ENCODE results near the gene HADH.
"Not testable (repeated sequence)": the region's sequence is repeated elsewhere in the genome, so short reads cannot be mapped to it uniquely, and the experiment has no call there.

The HADH gene

DNA sequence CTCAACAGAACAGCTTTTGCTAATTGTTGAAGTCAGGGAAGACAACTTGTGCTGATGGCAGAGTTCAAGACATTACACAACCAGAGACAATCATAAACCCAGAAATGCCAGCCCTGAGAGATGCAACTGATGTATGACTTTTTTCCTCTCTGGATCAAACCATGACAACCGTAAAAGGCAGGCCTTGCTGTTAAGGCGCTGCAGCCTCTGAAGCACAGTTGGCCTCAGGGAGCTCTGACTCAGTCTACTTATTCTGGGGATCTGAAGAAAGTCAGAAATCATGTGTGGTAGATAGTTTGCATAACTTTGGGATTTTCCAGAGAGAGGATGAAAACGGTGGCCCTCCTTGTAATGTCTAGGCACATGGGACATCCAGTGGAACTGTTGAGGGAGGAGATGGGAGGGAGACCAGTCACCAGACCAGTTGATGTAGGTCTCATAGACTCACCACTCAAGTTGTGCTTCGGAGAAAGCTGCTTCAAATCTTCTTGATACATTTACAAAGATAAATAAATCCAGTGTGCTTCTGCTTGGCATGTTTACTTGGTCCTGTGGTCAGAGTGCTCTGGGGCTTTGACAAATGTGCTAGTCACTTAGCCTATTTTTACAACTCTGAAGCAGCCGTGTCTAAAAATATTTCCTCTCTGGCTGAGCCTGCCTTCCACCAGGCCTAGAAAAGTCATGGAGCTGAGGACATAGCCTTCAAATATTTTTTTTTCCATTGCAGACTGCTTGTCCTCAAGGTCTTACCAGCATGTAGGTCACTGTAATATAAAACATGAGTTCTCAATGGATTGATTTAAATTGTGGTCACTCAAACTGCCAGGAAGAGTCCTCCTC lies 7.5 kb downstream of the HADH start:
- no peak for DNase-seq

DNA sequence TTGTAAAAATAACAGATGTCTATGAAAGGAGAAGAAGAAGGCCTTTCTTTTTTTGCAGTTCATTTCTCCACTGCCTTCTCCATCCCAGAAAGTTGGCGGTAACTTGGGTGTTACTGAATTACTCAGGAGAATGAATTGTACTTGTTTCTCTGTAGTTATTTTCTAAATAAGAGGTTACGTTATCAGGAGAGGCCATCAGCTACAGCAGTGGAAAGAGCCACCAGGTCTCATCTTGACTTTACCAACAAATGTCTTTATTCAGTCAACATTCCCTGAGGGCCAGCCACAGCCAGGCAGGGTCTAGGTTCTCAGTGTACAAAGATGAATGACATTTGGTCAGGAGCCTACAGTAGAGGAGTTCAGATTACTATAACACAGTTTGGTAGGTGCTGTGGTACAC lies 8.1 kb downstream of the HADH start:
- DNase-seq: no peak

DNA sequence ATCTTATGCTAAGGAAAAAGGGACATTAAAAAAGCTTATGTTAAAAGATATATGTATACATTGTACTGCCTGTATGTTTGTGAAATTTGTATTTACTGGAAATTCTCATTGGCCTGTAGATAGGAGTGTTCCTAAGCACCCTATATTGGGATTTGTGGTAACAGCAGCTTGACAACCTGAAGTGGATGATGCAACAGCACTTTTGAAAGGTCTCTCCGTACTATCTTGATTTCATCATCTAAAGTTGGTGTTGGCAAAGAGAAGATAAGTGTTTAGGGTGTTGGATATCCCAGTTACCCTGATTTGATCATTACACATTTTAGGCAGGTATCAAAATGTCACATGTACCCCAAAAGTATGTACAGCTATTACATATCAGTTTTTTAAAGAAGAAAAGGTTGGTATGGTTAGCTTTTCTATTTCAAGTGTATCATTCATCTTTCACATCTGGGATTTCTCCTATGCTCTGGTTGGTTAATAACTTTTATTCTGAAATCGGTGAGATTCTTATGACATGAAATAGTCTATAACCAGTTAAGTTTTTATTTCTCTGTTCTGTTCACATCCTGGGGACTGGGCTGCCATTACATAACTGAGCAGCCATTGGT lies 10.3 kb downstream of the HADH start:
- no peak for DNase-seq

DNA sequence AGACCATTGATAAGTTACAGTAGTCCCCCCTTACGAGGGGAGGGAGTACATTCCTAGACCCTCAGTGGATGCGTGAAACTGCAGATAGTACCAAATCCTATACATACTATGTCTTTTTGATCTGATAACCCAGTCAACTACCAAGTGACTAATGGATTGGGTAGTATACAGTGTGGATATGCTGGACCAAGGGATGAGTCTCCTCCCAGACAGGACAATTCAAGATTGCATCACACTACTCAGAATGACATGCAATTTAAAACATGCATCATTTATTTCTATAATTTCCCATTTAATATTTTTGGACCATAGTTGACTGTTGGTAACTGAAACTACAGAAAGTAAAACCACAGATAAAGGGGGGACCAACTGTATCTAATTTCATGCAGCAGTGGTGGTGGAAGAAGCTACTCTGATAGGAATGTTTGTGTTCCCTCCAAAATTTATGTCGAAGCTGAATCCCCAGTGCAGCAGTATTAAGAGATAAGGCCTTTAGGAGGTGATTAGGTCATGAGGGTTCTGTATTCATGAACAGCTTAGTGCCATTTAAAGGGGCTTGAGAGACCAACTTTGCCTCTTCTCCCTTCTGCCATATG lies 11.9 kb downstream of the HADH start:
- no peak for DNase-seq

DNA sequence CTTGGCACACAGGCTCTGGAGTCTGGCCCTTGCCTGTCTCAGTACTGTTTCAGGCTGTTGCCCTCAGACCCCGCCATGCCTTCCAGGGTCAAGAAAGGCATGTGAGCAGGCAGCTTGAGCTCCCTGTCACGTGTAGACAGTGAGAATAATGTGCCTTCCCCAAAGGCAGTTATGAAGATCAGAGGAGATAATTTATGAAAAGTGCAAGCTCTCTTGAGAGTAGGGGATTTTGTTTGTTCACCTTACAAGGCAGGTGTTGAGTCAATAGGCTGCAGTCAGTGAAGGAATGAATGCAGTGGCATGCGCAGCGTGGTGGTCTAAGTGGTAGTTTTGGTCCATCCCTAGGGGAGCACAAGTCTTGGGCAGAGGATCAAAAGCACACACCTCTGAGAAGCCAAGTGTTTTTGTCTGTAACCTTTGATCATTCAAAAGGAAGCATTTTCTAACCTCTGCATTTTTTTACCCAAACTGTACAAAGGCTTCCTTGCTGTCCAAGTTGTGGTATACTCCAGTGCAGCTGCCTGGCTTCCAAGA lies 14.4 kb downstream of the HADH start:
- DNase-seq: no peak

DNA sequence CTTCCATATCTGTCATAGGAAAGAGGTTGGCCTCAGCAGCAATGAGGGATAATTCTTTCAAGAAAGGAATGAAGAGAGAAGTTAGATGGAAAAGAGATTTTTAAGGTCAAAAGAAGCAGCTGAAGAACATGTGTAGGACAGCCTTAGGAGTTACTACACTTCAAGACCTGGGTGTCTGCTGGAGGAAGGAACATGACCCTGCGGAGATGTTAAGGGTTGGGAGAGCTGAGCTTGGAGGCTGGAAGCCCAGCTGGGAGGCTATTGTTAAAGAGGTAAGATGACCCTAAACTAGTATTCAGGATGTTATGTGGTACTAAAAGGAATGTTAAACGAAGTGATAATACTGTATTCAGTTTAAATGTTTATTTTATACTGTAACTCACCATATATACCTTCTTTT lies 15.0 kb downstream of the HADH start:
- DNase-seq: no peak

DNA sequence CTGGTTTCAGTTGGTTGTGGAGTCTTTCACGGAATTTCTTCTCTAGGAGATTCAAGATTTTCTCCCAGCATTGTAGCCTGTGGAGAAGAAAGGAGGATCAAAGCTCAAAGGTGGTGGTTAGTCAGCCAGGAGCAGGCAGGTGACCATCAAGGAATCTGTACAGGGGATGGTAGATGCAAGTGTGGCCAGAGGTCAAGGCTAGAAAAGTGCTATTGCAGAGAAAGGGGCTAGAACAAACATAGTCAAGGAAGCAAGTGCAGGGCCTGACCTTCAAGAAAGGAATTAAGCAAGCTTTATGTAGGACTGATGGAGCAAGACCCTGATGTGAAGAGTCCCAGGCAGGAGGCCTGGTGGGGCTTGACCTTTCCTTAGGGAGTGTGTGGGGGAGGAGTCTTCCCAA lies 16.1 kb downstream of the HADH start:
- DNase-seq: no peak

DNA sequence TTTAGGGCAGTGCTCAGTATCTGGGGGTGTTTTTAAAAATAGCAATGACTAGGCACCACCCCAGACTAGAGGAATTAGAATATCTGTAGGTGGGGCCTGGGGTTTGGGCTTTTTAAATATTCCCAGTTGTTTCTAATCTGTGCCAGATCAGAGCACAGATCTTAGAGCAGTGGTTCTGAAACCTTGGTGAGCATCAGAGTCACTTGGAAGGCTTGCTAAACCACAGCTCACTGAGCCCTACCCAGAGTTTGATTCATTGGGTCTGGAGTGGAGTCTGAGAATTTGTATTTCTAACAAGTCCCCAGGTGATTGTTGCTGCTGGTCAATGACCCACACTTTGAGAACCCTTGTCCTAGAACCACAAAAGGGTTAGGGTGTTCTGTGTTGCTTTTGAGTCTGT lies 16.7 kb downstream of the HADH start:
- no peak for DNase-seq

DNA sequence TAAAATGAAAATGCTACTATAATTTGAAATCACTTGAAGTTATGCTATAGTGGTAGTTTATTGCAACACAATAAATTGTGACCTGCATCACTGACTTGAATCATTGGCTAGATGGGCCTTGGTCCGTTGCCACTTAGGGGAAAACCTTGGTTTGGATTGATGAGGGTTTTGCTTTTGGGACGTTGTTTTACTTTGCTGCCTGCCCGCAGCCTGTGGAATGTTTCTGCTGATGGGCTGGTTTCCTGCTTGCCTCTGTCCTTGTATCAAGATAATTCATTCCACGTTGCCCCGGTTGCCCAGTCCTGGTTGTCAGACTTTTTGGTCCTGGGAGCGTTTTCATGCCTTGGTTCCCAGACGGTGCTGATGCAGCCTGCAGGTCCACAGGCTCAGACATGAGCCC lies 18.3 kb downstream of the HADH start:
- no peak for DNase-seq

DNA sequence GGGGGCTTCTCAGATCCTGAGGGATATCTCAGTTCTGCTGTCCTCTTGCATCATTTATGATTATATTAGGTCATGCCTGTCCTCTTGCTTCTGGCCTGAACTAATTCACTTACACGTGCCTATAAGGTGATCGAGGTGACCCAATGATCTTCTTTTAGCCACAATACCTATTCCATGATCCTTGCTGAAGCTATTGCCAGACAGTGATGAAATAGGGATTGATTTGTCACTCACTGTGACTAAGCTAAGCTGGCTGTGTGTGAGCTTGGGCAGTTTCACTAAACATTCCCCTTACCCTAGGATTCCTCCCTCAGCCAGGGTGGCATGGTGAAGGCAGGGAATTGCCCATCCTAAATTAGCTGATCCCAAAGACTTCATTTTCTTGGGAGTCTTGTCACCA lies 19.0 kb downstream of the HADH start:
- no peak for DNase-seq

DNA sequence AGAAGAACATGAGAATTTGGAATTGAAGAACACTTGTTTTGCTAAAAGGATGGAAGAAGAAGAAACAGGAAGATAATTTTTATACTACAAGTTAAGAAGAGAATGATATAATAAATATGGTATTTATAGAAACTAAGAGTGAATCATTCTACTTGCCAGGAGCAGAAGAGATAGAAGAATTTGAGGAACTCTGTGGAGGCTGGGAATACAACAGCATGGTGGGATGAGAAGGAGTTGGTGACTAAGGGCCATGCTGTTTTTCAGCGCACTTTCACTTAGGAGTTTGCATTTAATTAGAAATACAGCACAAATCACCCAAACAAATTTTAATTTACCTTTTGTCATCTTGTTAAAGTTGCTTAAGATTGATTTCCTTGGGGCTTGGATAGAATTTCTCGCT lies 20.5 kb downstream of the HADH start:
- no peak for DNase-seq

DNA sequence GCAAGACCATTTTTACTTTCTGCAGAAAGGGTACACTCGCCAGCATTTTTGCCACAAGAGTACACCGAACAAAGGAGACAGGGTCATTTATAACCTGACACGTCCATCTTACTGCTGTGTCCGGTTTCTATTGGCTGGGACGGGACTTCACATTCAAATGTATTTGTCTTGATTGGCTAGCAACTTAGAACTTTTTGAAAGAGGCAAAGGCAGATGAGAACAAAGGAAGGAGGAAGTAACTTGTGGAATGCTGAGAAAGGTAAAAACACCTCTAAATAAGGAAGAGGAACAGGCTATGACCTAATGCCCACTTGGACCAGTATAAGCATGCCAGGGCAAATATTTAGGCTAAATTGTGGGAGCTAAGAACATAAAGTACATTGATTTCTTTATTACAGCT lies 22.7 kb downstream of the HADH start:
- DNase-seq: not testable (repeated sequence)

DNA sequence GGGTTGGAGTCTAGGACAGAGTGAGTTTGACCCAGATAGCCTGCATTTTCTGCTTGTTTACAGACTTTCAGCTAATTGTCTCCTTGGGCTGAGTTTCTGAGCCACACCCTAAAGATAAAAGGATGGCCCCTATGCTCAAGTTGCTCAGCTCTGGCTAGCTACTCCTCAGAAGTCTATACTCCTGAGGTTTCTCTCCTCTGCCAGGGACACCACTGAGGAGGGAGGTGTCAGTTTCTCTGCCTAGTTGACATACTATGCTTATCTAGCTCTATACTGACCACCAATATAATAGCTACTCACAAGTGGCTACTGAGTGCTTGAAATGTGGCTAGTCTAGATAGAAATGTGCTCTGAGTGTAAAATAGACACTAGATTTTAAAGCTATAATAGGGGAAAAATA lies 23.6 kb downstream of the HADH start:
- DNase-seq: no peak

DNA sequence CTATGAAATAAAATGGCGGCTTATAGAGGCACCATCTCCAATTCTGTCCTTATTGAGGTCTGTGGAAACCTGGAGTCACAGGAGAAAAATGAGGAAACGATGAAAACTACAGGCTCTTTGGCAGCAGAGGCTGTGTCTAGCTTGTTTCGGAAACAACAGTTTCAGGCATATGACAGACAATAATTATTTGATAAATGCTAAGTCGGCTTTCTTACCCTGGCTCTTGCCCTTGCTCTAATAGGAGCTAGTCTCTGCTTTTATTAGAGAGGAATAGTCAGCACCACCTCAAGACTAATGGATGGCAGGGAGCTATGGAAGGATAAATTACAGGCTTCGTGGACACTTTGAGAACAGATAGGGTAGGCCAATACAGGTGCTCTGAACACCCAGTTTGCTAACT lies 24.3 kb downstream of the HADH start:
- no peak for DNase-seq

DNA sequence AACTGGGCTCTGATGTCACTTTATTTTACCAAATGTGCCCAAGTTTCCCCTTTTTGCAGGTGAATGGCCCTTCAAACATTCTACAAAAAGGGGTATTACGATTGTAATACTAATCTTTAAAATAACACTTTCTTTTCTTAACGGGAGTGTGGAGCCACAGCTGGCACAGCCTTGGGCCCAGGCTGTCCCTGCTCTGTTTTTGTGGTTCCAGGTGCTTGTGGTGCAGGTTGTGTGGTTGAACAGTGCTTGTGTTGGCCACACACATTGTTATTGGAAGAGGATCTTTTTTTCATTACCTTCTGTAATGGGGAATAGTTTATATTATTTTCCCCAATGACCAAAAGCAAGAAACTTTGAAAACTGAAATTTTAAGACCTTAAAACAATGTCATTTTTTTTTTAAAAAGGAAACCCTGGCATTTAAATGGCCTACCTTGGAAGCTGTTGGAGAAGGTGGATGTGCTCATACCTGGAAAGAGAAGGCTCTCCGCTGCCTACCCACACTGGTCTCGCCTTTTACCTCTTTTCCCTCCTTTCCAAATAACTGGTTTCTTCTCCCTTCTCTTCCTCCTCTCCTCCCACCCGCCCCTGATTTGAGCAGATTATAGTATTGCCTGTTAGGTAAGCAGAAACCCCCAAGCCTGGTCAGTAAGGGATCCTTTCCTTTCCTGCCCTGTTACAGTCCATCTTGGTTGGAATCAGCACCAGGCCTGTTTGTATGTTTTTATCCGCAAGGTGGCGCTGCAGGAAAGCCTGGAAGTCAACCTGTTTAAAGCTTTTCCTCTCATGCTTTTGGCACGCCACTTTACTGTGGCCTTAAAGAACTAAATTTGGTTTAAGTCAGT lies 28.6 kb downstream of the HADH start:
- peak; percentile 36 for DNase-seq

DNA sequence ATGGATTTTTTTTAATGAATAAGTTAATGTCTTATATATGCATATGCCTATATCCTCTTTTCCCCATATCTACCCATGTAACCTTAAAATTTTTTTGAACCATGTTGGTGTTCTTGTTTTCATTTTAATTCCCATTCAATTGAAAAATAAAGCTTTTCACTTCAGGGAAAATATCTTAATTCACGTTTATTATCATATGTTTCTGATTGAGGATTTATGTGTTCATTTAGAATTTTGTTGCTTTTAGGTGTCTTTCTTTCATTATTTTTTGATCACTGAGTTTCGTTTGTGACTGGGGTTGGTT lies 29.1 kb downstream of the HADH start:
- DNase-seq: no peak

DNA sequence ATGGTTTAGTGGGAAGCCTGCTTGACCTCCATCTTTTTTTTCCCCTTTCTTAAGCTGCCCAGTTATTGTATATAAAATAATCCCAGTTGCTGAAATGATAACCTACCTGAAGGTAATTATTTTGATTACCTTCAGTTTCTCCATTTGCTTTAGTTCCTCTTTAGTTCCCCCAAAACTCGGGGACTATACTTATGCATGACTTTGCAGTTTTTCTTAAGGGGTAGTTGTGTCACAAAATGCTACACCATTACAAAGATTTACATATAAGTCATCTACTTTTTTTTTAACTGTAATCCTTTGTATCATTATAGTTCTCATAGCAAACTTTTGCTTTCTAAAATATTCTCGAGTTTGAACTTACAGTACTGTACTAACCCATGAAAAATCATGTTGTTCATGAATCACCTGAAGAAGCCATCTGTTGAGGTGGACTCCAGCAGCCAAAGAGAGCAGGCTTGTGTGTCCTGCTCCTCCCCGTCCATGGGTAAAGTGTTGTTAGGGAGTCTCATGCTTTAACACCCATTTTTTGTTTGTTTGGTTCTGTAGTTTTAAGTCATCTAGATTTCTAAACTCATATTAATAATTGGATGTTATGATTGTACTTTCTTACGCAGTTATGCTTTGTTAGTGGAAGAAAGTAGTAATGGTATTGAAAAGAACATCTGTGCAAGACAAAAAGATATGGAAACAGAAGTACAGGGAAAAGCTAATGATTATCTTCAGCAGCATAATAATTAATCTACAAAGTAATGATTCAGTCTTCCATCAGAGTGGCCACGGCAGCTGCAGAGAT lies 34.6 kb downstream of the HADH start:
- no peak for DNase-seq

DNA sequence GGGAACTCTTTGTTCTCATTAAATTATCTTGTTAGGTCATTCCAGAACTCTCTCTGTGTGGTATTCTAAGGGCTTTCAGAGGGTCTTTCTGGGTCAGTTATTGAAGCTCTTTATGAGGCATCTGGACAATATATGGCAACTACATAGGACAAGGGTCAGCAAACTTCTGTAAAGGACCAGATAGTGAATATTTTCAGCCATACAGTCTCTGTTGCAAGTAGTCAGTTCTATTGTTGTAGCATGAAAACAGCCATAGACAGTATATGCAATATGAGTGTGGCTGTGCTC lies 35.1 kb downstream of the HADH start:
- DNase-seq: no peak

DNA sequence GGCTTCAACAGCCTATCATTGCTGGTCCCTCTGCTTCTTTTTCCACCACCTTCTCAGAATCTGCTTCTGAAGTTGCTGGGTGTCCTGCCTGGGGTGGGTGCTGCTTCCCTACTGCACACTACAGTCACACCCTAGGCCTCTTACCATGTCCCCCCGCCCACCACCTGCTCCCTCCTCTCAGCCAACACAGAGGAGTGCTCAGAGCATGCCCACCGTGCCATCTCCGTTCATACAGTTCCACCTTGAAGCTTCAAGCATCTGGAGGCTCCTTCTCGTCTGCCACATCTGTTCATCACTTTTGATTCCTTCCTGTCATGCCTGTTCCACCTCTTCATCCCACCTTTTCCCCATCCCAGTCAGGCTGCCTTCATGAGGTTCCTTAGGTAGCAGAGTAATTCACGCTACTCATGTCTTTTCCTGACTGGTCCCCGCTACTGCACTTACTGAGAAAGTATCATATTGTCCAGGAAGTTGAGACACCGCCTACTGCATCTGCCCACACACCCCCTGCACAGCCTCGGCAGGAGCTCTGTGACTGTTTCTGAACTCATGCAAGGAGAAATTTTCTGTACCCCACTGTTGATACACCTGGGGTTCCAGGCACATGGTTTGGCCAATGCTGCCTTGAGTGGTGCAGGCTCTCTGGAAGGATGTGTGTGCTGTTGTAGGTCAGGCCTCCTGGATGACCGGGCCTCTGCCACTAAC lies 39.5 kb downstream of the HADH start:
- no peak for DNase-seq

DNA sequence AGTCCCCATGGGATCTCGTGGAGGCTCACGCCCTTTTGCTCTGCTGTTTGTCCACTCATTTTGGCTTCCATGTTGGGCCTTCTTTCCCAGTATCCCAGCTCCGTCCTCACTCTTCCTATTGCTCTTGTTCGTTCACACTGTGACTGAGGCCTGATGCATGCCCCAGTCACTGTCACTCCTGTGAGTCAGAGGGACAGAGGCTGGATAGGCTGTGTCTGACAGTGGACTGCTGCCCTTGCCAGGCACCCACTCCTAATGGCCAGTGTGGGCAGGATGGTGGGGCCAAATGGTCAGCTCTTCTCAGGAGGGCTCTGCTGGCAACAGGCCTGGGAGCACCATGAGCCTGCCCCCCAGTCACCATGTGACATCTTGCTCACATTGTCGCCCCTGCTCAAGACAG lies 40.0 kb downstream of the HADH start:
- DNase-seq: no peak

DNA sequence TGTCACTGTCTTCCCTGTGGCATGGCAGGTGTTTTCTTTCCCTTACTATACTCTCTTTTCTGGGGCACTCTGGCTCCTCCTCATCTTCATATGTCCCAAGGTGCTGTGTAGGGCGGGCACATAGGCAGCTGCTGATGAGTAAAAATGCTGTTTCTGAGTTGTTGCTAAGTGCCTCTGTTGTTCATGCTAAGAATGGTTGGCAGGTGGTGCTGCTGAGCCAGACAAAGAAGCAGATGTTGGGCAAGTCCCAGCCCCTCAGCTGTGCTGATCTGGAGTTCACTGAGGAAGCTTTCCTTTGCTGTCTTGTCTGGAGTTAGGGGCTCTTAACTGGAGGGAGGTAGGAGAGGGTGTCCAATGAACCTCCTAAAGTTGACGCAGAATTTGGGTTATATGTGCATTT lies 40.6 kb downstream of the HADH start:
- no peak for DNase-seq

DNA sequence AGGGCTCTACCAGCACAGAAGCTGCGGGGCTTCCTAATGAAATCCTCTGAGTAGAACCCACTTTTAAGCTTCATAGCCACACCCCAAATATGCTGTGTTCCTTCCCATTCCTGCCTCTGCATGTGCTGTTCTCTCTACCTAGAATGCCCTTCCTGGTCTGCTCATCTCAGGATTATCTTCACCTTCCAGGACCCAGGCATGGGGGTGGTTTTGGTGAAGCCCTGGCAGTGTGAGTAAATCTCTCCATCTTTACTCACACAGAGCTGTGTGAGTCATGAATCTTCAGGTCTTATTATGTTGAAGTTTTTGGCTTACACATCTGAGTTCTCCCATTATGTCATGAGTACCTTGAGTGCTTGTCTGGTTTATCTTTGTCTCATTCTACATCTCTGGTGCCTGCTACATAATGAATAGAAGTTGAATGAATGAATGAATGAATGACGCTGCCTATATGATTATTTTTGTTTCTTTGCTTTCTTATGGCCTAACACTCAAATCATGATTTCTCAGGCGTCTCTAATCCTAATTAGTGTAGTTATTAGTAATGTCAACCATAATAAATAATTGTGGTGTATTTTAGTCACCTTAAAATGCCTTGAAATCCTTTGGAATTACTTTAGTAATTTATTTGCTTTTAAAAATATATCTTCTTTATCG lies 41.9 kb downstream of the HADH start:
- DNase-seq: no peak

Data from KG1 (cell line).